Ovary (tissue), 3 donors: ENCODE data around the gene AP2A2.

ENCODE experiments used
- CTCF ChIP-seq, 3 donors: fragments of 450-650 bp in 2 of 3; fragments of 200-600 bp in 1 of 3; IDR thresholded peaks; one replicate each; pipeline versions ENCODE4 v1.5.1 to v1.8.0; 2016 to 2022; ENCODE audit warnings: antibody characterized with exemption in 3 of 3, mild to moderate bottlenecking in 1 of 3
- EP300 ChIP-seq: sonication (generic); formaldehyde crosslinking; IDR thresholded peaks from one replicate; pipeline ENCODE4 v1.6.1; 2017; ENCODE audit warnings: antibody characterized with exemption
- POLR2A ChIP-seq: fragments of 450-650 bp; IDR thresholded peaks from one replicate; pipeline ENCODE4 v1.6.1; 2017; ENCODE audit warnings: antibody characterized with exemption, mild to moderate bottlenecking, moderate library complexity
- donor health status: DM: no; HTN: no; CAD: no.

DNA sequence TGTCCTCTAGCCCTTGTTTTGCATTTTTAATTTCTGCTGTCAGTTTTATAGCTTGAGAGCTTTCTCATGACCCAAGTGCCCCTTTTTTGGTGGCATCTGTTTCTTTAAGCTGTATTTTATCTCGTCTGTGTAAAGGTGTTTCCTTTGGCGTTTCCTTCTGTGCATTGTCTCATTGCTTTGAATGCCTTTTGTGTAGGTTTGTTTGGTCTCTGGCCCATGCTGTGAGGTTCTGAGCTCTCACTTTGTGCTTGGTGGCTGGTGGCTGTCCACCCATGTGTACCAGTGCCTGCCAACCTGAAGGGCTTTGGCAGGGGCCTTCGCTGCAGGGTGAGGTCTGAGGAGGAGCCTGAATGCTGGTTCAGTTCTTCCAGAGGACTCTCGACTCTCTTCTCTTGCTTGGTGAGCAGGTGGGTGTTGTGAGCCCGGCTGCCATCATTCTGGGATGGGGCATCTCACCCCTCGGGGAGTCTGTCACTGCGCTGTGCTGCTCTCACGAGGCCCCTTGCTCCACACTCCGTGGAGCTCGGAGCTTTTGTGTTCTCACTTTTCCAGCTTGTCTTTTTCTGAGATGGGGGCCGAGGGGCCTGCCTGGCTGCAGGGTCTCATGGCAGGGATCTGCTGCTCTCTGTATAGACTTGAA lies 14.9 kb downstream of the AP2A2 start:
- TF ChIP-seq CTCF (IDR thresholded peaks at IDR 0.05) (no peak), POLR2A (no peak), EP300 (no peak)
